Caco-2 (cell line): ENCODE measurements around the gene TTC23. TPM values are rescaled to one million over a fixed set of nuclear protein-coding genes. Genes with fewer than 3 reads are reported as not detected.

ENCODE experiments used
- BruUV-seq: library from RNA; stranded (reverse); fragments of 400-500 nt; replicated peaks from 2 replicates; lab custom pipeline; 2021; lab: Mats Ljungman, UMichigan
- CTCF ChIA-PET: fragments of 300-600 bp; sonication (Branson Sonifier 250); formaldehyde crosslinking; loops from one replicate; lab custom pipeline; 2022; ENCODE audit warnings: antibody characterized with exemption; lab: Charles Lee
- POLR2A ChIA-PET: fragments of 300-600 bp; sonication (Branson Sonifier 250); formaldehyde crosslinking; loops from one replicate; lab custom pipeline; 2022; ENCODE audit warnings: antibody characterized with exemption; lab: Charles Lee
- DNase-seq, 2 experiments: peaks; one replicate each; pipeline versions ENCODE4 v3.0.0 to v3.0.0-alpha.2; 2020 to 2022
- H3K27me3 ChIP-seq: replicated peaks from 2 replicates; pipeline ENCODE4 v1.6.0; 2011; ENCODE audit warnings: low read length; ENCODE audit not compliant: control insufficient read depth, insufficient read depth
- H3K36me3 ChIP-seq: 2 replicates; pipeline ENCODE4 v1.5.1; 2011; ENCODE audit warnings: low read length; ENCODE audit not compliant: control insufficient read depth, insufficient read depth
- H3K4me1 ChIP-seq: fragments of 250-450 bp; sonication (Bioruptor Pico); 2 replicates; pipeline ENCODE4 v1.5.1; 2020; ENCODE audit warnings: mild to moderate bottlenecking
- H3K4me3 ChIP-seq: 2 replicates; pipeline ENCODE4 v1.5.1; 2011; ENCODE audit warnings: low read depth, mild to moderate bottlenecking, control low read depth, low read length
- H3K9me3 ChIP-seq: fragments of 250-450 bp; sonication (Bioruptor Pico); 2 replicates; pipeline ENCODE4 v1.5.1; 2020; ENCODE audit warnings: mild to moderate bottlenecking, moderate library complexity
- H3K27ac Mint-ChIP-seq: one replicate; pipeline ENCODE4 v1.8.0; 2022; ENCODE audit warnings: mixed read lengths; ENCODE audit not compliant: unreplicated experiment
- H3K27me3 Mint-ChIP-seq: one replicate; pipeline ENCODE4 v1.8.0; 2022; ENCODE audit warnings: mixed read lengths; ENCODE audit not compliant: insufficient read depth, unreplicated experiment
- H3K36me3 Mint-ChIP-seq: one replicate; pipeline ENCODE4 v1.8.0; 2022; ENCODE audit warnings: mild to moderate bottlenecking, mixed read lengths; ENCODE audit not compliant: insufficient read depth, unreplicated experiment
- H3K4me1 Mint-ChIP-seq: one replicate; pipeline ENCODE4 v1.8.0; 2022; ENCODE audit warnings: low read depth, mixed read lengths; ENCODE audit not compliant: unreplicated experiment
- H3K4me3 Mint-ChIP-seq: one replicate; pipeline ENCODE4 v1.8.0; 2022; ENCODE audit warnings: mild to moderate bottlenecking, moderate library complexity, mixed read lengths; ENCODE audit not compliant: unreplicated experiment
- H3K9me3 Mint-ChIP-seq: one replicate; pipeline ENCODE4 v1.8.0; 2022; ENCODE audit warnings: mixed read lengths; ENCODE audit not compliant: unreplicated experiment
- intact Hi-C: fragments of 100-400 bp; cut with micrococcal nuclease; formaldehyde crosslinking; loops from one replicate; pipeline ENCODE4 v1.10.0; 2022; ENCODE audit not compliant: unreplicated experiment
- total RNA-seq: library from RNA; stranded (reverse); gene quantifications from 2 replicates; pipeline ENCODE4 v1.2.3, GENCODE V29; 2022
- TF ChIP-seq, protein P1 (sequence below), 2 experiments: fragments of 200-600 bp in 1 of 2; IDR thresholded peaks; 1 replicate in 1 of 2; 2 replicates in 1 of 2; pipeline versions ENCODE4 v1.5.1 to v1.8.0; 2011 to 2022; ENCODE audit warnings: antibody characterized with exemption in 1 of 2, control low read depth in 1 of 2, inconsistent platforms in 1 of 2, low read depth in 1 of 2, low read length in 1 of 2, mild to moderate bottlenecking in 1 of 2, moderate library complexity in 1 of 2; ENCODE audit not compliant: insufficient read depth in 1 of 2, severe bottlenecking in 1 of 2, unreplicated experiment in 1 of 2

The TTC23 gene
- total RNA-seq, 1 experiment from 2014 or later = 10.8 TPM

DNA sequence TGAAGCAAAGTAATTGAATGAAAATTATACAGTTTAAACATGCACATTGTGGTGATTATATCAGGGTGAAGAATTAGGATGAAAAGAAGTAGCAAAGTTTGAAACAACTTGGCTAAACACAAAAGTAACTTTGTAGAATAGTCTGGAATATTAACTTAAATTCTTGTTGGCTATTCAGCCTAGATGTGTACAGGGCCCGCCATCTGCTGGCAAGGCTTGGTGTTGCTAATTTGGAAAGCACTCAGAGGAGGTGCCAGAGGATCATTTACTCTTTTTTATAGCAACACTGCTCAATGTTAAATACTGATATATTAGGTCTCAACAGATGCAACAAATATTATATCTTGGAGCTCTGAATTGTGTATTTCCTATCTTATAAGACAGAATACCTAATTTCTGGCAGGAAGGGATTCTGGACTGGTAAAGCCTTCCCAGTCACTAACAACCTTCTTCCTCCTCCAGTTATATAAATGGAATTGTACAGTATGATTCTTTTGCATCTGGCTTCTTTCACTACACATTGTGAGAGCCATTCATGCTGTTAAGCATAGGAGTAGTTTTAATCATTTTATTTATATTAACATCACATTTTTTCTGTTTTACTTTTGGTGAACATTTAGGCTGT lies 36.1 kb downstream of the TTC23 start:
- no peaks in the 10 kb centered on the region for H3K27me3 Mint-ChIP-seq
- Histone ChIP-seq H3K9me3 (no peaks in the 10 kb centered on the region), H3K27me3 (no peaks in the 10 kb centered on the region), H3K4me1 (no peaks in the 10 kb centered on the region), H3K36me3 (no peaks in the 10 kb centered on the region), H3K4me3 (no peak overlapping the region)
- no TSS peak for BruUV-seq
- H3K4me1 Mint-ChIP-seq = peaks cover 7% of the 10 kb centered on the region
- DNase-seq = peak; percentile 66 to 74
- TF ChIP-seq, protein P1, sequence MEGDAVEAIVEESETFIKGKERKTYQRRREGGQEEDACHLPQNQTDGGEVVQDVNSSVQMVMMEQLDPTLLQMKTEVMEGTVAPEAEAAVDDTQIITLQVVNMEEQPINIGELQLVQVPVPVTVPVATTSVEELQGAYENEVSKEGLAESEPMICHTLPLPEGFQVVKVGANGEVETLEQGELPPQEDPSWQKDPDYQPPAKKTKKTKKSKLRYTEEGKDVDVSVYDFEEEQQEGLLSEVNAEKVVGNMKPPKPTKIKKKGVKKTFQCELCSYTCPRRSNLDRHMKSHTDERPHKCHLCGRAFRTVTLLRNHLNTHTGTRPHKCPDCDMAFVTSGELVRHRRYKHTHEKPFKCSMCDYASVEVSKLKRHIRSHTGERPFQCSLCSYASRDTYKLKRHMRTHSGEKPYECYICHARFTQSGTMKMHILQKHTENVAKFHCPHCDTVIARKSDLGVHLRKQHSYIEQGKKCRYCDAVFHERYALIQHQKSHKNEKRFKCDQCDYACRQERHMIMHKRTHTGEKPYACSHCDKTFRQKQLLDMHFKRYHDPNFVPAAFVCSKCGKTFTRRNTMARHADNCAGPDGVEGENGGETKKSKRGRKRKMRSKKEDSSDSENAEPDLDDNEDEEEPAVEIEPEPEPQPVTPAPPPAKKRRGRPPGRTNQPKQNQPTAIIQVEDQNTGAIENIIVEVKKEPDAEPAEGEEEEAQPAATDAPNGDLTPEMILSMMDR (IDR thresholded peaks at IDR 0.05; ENCODE audit: insufficient read depth in 1 of 2, low read depth in 1 of 2, low read length in 1 of 2, severe bottlenecking in 1 of 2, unreplicated experiment in 1 of 2) = peak; percentile 77 to 79
- no peaks in the 10 kb centered on the region for H3K9me3 Mint-ChIP-seq
- H3K36me3 Mint-ChIP-seq = no peaks in the 10 kb centered on the region
- CTCF ChIA-PET = interaction anchor here (0.6 to 1.3 kb wide), 5 partner anchors 17 to 122 kb away, joined by 3 to 9 read pairs (median 3); no protein-coding TSS in a partner anchor
- no peak overlapping the region for H3K27ac Mint-ChIP-seq
- no peak overlapping the region for H3K4me3 Mint-ChIP-seq
- POLR2A ChIA-PET = no interaction called here
- intact Hi-C loops = loop anchor here (1.0 to 10.0 kb wide), 4 partner anchors 56 to 768 kb away; partner anchors contain the start of gene SYNM

DNA sequence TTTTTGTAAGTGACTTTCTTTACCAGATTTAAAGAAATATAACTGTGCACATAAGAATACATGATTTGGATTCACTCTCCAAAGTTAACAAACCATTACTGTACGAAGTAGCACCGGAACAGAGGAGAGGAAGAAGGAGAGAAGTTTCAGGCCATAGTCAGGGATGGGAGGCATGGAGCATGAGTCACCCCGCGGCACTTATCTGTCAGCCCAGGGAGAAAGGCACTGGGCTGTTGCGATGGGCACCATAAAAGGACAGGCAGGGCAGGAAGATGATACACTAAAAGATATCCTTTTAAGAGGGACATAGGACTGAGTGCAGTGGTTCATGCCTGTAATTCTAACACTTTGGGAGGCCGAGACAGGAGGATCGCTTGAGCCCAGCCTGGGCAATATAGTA lies 37.0 kb downstream of the TTC23 start:
- POLR2A ChIA-PET = no interaction called here
- no TSS peak for BruUV-seq

DNA sequence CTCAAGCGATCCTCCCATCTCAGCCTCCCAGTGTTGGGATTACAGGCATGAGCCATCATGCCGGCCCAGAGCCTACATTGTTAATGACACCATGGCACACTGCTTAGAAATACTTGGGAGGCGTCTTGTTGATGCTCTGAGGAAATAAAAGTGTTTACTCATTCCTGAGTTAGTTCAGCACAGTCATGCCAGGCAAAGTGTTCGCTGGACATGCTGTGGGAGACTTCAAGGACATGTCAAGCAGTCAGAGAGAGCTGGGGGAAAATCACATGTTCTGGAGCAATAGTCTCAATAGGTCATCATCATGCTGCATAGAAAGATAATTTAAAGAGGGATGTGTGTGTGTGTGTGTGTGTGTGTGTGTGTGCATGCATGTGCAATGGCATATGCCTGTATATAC lies 37.5 kb downstream of the TTC23 start:
- Histone ChIP-seq H3K36me3 (no peaks in the 10 kb centered on the region), H3K27me3 (no peaks in the 10 kb centered on the region), H3K4me1 (no peaks in the 10 kb centered on the region), H3K9me3 (no peaks in the 10 kb centered on the region), H3K4me3 (no peak overlapping the region)
- BruUV-seq = no TSS peak
- H3K4me1 Mint-ChIP-seq = peaks cover 7% of the 10 kb centered on the region
- DNase-seq = no peak
- no peaks in the 10 kb centered on the region for H3K9me3 Mint-ChIP-seq
- no peaks in the 10 kb centered on the region for H3K36me3 Mint-ChIP-seq
- intact Hi-C loops = loop anchor here (2.0 to 10.0 kb wide), 2 partner anchors 55 to 767 kb away; no protein-coding TSS in a partner anchor
- no peaks in the 10 kb centered on the region for H3K27me3 Mint-ChIP-seq
- no peak overlapping the region for H3K4me3 Mint-ChIP-seq
- TF ChIP-seq, protein P1 (IDR thresholded peaks at IDR 0.05; ENCODE audit: insufficient read depth in 1 of 2, low read depth in 1 of 2, low read length in 1 of 2, severe bottlenecking in 1 of 2, unreplicated experiment in 1 of 2) = no peak
- CTCF ChIA-PET = interaction anchor here (1.2 kb wide), 1 partner anchor 112 kb away, joined by 6 read pairs; no protein-coding TSS in a partner anchor
- POLR2A ChIA-PET = no interaction called here
- no peak overlapping the region for H3K27ac Mint-ChIP-seq

More for the DNA sequence above, 37.0 kb downstream of the TTC23 start:
- Mint-ChIP-seq H3K27ac (no peak overlapping the region), H3K36me3 (no peaks in the 10 kb centered on the region), H3K27me3 (no peaks in the 10 kb centered on the region), H3K4me3 (no peak overlapping the region), H3K4me1 (peaks cover 7% of the 10 kb centered on the region), H3K9me3 (no peaks in the 10 kb centered on the region)
- TF ChIP-seq, protein P1 (IDR thresholded peaks at IDR 0.05; ENCODE audit: insufficient read depth in 1 of 2, low read depth in 1 of 2, low read length in 1 of 2, severe bottlenecking in 1 of 2, unreplicated experiment in 1 of 2) = no peak
- CTCF ChIA-PET = interaction anchor here (1.2 kb wide), 1 partner anchor 112 kb away, joined by 6 read pairs; no protein-coding TSS in a partner anchor
- Histone ChIP-seq H3K4me1 (no peaks in the 10 kb centered on the region), H3K4me3 (no peak overlapping the region), H3K9me3 (no peaks in the 10 kb centered on the region), H3K27me3 (no peaks in the 10 kb centered on the region), H3K36me3 (no peaks in the 10 kb centered on the region)
- intact Hi-C loops = loop anchor here (2.0 to 10.0 kb wide), 2 partner anchors 56 to 768 kb away; no protein-coding TSS in a partner anchor
- DNase-seq = no peak
